ENCODE data around the gene MTG2.

MTG2 gene, protein sequence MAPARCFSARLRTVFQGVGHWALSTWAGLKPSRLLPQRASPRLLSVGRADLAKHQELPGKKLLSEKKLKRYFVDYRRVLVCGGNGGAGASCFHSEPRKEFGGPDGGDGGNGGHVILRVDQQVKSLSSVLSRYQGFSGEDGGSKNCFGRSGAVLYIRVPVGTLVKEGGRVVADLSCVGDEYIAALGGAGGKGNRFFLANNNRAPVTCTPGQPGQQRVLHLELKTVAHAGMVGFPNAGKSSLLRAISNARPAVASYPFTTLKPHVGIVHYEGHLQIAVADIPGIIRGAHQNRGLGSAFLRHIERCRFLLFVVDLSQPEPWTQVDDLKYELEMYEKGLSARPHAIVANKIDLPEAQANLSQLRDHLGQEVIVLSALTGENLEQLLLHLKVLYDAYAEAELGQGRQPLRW

GRCh38 chr20:62182469-62183425 lies at the start of gene MTG2:
TSS of gene MTG2 (plus strand) at chr20:62183028. CDS start at chr20:62193421, 10,393 bp downstream.
- DNase-seq, result peak; percentile 36 to 95 (median 90)

DNA sequence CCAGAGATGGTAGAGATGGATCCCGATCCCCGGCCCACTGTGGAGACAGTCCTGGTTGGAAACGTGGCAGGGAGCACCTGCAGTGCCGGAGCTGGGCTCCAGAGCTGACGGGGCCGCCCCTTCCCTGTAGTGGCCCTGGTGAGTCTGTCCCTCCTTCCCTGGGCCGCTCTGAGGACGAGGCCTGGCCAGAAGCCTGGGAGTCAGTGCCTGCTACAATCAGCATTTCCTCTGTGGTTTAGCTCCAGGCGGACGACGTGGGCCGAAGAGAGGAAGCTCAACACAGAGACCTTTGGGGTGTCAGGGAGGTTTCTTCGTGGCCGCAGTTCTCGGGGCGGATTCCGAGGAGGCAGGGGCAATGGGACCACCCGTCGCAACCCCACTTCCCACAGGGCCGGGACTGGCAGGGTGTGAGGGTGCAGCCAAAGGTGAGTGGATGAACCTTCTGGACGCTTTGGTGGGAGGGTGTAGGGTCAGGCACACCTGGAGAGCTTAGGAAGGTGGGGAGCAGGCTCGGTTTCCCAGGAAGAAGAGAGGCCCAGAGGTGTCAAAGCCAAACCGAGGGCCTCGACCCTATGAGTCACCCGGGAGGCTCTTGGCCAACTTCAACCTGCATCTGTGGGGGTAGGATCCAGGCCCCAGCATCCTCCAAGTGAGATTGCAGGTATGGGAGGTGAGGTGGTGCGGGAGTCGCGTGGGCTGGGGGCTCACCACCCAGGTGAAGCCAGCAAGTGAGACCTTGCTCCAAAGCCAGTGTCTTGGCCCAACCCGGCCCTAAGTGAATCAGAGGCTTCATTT lies 49.6 kb upstream of the MTG2 start:
- DNase-seq, result no peak

DNA sequence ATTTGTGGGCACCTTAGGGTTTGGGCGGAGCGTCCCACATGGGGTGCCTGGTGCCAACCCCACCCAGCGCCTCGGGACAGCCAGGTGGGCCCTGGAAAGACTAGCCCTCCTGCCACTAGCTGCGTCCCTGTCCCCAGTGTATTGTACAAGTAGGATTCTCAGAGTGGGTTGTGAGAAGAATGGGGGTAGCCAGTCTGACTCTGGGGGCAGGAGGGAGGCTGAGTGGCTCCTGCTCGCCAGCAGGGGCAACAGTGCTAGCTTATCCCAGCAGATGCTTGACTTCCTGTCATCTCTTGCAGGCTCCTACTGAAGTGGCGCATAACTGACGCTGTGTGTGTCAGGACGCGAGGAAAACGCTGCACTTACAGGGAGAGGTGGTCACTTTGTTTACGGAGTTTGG lies 49.0 kb upstream of the MTG2 start:
- no peak for DNase-seq

GRCh38 chr20:62134735-62135231 lies 48.0 kb upstream of the MTG2 start:
- DNase-seq, result peak in 1 of 58 donors; percentile 52

- DNase-seq, result no peak
Measured at GRCh38 chr20:62135573-62136266, 47.1 kb upstream of the MTG2 start.

- DNase-seq, result peak in 31 of 58 donors; percentile 7 to 71 (median 28)
Measured at GRCh38 chr20:62136283-62137091, 46.3 kb upstream of the MTG2 start.

DNA sequence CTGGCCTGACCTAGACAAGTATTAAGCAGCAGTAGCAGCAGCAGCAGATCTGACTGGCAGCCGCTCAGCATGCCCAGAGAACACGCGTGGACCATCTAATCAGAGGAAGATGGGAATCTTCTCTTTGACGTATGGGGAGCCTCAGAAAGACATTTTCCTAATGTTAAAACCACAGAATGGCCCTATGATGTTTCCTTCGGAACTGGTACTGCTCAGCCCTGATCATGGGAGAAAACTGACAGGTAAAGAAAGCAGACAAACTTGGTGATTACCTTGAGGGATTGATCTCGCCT lies 45.8 kb upstream of the MTG2 start:
- no peak for DNase-seq

DNA sequence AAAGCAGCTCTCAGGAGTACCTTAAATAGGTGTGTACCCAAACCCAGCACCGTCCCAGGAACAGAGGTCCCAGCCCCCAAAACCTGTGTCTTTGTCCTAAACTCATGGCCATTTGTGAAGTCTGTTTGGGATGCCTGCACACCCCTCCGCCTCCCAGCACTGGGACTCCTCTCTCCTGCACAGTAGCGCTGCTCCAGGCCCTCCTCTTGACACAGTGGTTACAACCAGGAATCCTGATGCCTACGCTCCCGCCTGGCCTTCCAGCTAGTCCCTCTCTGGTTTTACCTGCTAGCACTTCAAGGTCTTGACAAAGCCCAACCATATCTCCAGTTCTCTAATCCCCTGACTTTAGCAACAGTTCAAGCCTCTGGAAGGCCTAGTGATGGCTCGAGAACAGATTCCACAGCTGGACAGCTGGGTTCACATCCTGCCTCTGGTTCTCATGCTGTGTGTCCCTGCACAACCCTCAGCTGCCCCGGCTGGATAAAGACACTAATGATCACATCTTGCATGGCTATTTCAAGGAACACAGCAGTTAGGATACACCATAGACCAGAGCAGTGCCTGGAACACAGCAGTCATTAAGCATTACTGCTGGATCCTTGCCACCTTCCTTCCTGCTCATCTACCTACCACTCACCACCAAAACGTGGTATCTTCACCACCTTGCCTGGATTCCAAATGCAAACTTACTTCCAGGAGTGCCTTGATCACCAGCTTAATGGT lies 45.2 kb upstream of the MTG2 start:
- no peak for DNase-seq

GRCh38 chr20:62138204-62138543 lies 44.7 kb upstream of the MTG2 start:
- DNase-seq, result no peak

- DNase-seq, result no peak
Measured at GRCh38 chr20:62138912-62139311, 43.9 kb upstream of the MTG2 start.

DNA sequence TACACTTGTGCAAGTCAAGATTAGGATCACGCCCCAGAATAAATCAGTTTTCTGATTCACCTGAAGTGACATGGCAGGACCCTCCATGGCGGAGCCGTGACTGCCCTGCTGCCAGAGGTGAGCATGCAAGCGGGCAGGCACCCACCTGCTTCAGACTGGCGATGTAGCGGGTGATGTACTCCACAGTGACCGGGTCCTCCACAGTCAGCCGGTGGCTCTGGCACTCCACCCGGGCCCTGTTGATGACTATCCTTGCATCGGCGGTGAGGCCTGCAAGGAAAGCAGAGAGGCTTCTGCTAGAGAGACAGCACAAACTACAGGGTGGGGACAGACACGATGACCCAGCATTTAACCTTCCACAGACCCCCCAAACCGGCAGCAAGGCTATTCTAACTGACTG lies 43.2 kb upstream of the MTG2 start:
- DNase-seq, result no peak

DNA sequence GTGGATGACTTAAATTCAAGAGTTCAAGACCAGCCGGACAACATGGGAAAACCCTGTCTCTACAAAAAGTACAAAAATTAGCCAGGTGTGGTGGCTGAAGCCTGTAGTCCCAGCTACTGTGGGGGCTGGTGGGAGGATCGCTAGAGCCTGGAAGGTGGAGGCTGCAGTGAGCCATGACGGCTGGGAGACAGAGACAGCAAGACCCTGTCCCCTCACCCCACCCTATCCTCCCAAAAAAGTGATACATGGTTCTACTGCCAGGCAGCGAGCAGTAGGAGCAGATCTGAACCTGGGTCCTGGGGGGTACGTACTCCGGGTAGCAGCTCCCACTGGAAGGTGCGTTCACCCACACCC lies 41.8 kb upstream of the MTG2 start:
- DNase-seq, result no peak

GRCh38 chr20:62141397-62142251 lies 41.2 kb upstream of the MTG2 start:
- peak in 1 of 58 donors; percentile 16 for DNase-seq

GRCh38 chr20:62142252-62143080 lies 40.4 kb upstream of the MTG2 start:
- DNase-seq, result no peak

GRCh38 chr20:62143081-62143956 lies 39.5 kb upstream of the MTG2 start, which contains the start of the genes PSMA7 and SS18L1:
TSS of gene PSMA7 (minus strand) at chr20:62143394. CDS start at chr20:62143303, 91 bp downstream.
TSS of gene SS18L1 (plus strand) at chr20:62143769. CDS start at chr20:62143821, 52 bp downstream.
- peak in 57 of 58 donors; percentile 30 to 90 (median 81) for DNase-seq

Data from anterior cingulate cortex (tissue), 58 donors.